HFF-Myc (cell line): ENCODE results near the gene HSPB8.
A peak's percentile ranks its signal among the peaks of the same experiment; 100 is the strongest.

ENCODE experiments used
- DNase-seq: peaks from one replicate; pipeline ENCODE4 v3.0.0-alpha.2; 2011; ENCODE audit warnings: low read depth; ENCODE audit errors: extremely low read depth
- H3K4me3 ChIP-seq: replicated peaks from 2 replicates; pipeline ENCODE4 v1.5.1; 2011; ENCODE audit warnings: low read depth, mild to moderate bottlenecking, control low read depth, low read length
- TF ChIP-seq, protein P1 (sequence below): IDR thresholded peaks from 2 replicates; pipeline ENCODE4 v1.5.1; 2012; ENCODE audit warnings: mild to moderate bottlenecking, low read depth, low read length, control low read depth; ENCODE audit errors: missing control alignments

HSPB8 gene

DNA sequence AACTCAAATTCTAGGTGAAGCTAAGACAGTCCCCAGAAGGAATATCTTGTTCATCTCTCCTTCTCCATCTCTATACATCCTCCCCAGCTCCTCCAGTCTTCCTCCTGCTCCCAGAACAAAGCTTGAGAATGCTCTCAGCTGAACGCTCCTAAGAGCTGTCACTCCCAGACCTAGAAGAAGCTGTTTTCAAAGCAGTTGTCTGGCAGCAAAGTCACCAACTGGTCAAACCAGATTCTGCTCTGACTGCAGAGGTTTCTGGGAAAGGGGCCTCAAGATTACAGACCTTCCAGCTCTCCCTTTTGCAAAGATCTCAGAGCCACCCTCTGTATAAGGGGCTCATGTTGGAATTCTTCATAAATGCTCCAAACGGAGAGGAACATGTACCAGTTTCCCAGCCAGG lies 9.6 kb upstream of the HSPB8 start:
- H3K4me3 ChIP-seq, result no peak overlapping the region
- TF ChIP-seq, protein P1, sequence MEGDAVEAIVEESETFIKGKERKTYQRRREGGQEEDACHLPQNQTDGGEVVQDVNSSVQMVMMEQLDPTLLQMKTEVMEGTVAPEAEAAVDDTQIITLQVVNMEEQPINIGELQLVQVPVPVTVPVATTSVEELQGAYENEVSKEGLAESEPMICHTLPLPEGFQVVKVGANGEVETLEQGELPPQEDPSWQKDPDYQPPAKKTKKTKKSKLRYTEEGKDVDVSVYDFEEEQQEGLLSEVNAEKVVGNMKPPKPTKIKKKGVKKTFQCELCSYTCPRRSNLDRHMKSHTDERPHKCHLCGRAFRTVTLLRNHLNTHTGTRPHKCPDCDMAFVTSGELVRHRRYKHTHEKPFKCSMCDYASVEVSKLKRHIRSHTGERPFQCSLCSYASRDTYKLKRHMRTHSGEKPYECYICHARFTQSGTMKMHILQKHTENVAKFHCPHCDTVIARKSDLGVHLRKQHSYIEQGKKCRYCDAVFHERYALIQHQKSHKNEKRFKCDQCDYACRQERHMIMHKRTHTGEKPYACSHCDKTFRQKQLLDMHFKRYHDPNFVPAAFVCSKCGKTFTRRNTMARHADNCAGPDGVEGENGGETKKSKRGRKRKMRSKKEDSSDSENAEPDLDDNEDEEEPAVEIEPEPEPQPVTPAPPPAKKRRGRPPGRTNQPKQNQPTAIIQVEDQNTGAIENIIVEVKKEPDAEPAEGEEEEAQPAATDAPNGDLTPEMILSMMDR, result no peak
- DNase-seq, result no peak

DNA sequence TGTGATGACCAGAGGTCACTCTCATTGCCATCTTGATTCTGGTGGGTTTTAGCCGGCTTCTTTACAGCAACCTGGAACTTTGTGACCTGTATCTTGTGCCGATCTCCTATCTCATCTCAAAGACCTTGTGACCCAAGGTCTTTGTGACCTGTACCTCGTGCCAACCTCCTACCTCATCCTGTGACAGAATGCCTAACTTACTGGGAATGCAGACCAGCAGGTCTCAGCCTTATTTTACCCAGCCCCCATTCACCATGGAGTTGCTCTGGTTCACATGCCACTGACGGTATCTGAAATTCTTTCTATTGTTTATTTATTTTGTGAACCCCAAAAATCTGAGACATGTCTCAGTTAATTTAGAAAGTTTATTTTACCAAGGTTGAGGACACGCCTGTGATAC lies 7.4 kb upstream of the HSPB8 start:
- no peak for DNase-seq
- TF ChIP-seq, protein P1, result no peak
- H3K4me3 ChIP-seq, result no peak overlapping the region

DNA sequence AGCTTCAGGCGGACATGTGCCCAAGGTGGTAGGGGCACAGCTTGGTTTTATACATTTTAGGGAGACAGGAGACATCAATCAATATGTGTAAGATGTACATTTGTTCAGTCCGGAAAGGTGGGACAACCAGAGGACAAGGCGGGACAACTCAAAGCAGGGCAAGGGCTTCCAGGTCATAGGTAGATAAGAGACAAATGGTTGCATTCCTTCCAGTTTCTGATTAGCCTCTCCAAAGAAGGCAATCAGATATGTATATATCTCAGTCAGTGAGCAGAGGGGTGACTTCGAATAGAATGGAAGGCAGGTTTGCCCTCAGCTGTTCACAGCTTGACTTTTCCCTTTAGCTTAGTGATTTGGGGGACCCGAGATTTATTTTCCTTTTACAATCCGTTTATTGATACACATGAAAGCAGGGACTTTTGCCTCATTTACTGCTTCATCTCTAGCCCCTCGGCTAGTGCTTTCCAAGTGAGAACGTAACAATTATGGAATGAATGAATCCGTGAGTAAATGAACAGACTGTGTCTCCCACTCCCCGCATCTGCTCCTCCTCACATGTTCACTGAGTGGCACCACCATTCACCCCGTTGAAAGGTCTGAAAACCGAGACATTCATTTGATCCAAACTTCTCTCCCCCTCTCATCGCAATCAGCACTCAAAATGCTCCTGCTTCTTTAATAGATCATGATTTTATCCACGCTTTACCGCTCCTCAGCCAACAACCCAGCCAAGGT lies 6.9 kb upstream of the HSPB8 start:
- no peak overlapping the region for H3K4me3 ChIP-seq
- DNase-seq, result no peak
- TF ChIP-seq, protein P1, result no peak

DNA sequence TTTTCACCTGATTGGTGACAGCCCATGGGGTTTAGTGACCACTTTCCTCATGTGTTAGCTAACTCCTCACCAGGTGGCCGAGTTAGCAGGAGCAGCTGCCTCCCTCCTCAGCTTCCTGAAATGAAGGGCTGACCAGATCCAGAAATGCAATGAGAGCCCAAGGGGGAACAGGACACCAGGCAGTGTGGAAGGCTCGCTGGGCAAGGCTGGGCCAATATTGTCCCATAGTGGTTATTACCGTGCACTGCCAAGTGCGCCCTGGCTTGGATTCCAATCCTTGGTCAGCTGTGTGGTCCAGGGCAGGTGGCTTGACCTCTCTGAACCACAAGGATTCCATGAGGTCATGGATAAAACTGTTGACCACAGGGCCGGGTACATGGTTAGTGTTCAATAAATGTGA lies 3.6 kb upstream of the HSPB8 start:
- H3K4me3 ChIP-seq, result no peak overlapping the region
- TF ChIP-seq, protein P1, result no peak
- no peak for DNase-seq

DNA sequence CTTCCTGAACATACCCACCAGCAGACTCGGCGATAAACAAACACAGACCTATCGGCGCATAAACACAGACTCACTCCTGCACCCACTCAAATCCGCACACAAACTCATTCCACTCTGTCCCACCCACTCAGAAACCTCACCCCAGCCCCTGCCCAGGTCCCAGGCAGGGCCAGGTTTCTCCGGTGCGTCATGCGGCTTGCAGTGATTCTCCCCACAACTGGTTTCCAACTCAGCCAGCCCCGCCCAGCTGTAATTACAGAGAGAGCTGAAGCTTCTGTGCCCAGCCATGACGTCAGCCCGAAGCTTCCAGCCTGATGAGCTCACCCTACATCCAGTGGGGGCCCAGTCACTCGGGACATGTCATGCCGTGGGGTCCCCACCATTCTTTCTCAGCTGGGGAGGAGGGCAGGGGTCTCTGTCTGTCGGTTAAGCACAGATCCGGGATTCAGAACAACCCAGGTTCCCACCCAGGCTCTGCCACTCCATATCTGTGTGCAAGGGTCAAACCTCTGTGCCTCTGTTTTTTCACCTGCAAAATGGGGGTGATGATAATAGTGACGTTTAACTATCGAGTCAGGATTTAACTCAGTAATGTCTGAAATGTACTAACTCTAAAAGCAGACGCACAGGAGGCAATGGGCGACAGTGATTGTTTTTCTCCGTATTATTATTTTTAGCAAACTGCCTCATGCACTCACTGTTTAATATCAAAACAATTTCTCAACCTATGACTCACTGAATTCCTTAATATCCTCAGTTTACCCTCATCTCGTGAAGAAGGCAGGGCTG lies 2.3 kb upstream of the HSPB8 start:
- H3K4me3 ChIP-seq, result no peak overlapping the region
- TF ChIP-seq, protein P1, result no peak
- DNase-seq, result peak; percentile 38

DNA sequence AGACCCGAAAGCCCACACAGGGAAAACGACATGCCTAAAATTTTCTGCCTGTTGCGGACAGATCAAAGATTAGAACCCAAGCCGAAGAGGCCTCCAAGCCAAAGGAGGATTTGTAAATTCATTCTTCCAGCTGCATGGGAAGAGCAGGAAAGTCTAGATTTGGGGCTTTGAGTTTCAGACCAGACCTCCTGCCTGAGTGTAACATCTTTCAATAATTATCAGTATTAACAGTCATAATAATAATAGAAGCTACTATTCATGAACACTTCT lies 1.7 kb upstream of the HSPB8 start:
- TF ChIP-seq, protein P1, result no peak

More for the DNA sequence above, 1.7 kb upstream of the HSPB8 start:
- H3K4me3 ChIP-seq, result no peak overlapping the region
- no peak for DNase-seq
